ENCODE data around the gene HACD4. TPM values are rescaled to one million over a fixed set of nuclear protein-coding genes. Genes with fewer than 3 reads are reported as not detected.

The HACD4 gene
- total RNA-seq, 2 experiments from 2014 or later = 4.0 to 4.1 TPM

- CTCF ChIA-PET = no interaction called here
- H3K9me3 Mint-ChIP-seq = no peaks in the 10 kb centered on the region
- H3K4me1 Mint-ChIP-seq (ENCODE audit: low read depth) = no peaks in the 10 kb centered on the region
- DNase-seq = no peak
- ATAC-seq = no peak
- POLR2A ChIA-PET = no interaction called here
- H3K27me3 Mint-ChIP-seq = no peaks in the 10 kb centered on the region
- H3K4me3 Mint-ChIP-seq = no peak overlapping the region
- no peaks in the 10 kb centered on the region for H3K36me3 Mint-ChIP-seq (ENCODE audit: low read depth)
- no peak for TF ChIP-seq CTCF (IDR thresholded peaks at IDR 0.05)
- no peak overlapping the region for H3K27ac Mint-ChIP-seq
- intact Hi-C loops (cut with micrococcal nuclease) = no loop called here
Measured at GRCh38 chr9:21053851-21054250, 22.4 kb upstream of the HACD4 start.

DNA sequence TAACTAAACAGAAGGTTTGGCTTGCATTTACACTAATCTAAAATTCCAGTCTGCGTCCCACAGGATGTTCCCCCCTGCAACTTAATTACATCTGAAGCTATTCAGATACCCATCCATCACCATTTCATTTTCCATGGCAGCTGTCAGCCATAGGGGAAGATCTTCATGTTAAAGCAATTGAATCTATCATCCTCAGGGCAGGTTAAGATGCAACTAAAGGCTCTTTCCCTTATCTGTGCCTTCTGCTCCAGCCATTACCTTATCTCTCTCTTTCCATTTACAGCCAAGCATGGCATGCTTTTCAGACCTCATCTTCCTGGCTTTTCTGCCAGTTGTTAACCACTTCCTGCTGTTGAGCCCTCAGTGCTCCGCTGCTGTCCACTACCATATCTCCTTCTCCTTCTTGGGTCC is 15.8 kb upstream of the HACD4 start:
- DNase-seq (no peak), ATAC-seq (no peak)
- ChIA-PET CTCF (interaction anchor here (1.4 kb wide), 1 partner anchor 106 kb away, joined by 3 read pairs; no protein-coding TSS in a partner anchor), POLR2A (no interaction called here)
- no peaks in the 10 kb centered on the region for H3K27me3 Mint-ChIP-seq
- H3K27ac Mint-ChIP-seq = no peak overlapping the region
- no peaks in the 10 kb centered on the region for H3K9me3 Mint-ChIP-seq
- intact Hi-C loops (cut with micrococcal nuclease) = no loop called here
- no peak overlapping the region for H3K4me3 Mint-ChIP-seq
- no peaks in the 10 kb centered on the region for H3K4me1 Mint-ChIP-seq (ENCODE audit: low read depth)
- H3K36me3 Mint-ChIP-seq (ENCODE audit: low read depth) = no peaks in the 10 kb centered on the region
- TF ChIP-seq CTCF (IDR thresholded peaks at IDR 0.05) = no peak

GRCh38 chr9:21043841-21044240 is 12.4 kb upstream of the HACD4 start:
- DNase-seq (no peak), ATAC-seq (no peak)
- Mint-ChIP-seq H3K4me1 (ENCODE audit: low read depth) (peaks cover 8% of the 10 kb centered on the region), H3K36me3 (ENCODE audit: low read depth) (no peaks in the 10 kb centered on the region), H3K9me3 (no peaks in the 10 kb centered on the region), H3K4me3 (no peak overlapping the region), H3K27ac (no peak overlapping the region), H3K27me3 (no peaks in the 10 kb centered on the region)
- ChIA-PET CTCF (no interaction called here), POLR2A (no interaction called here)
- TF ChIP-seq CTCF (IDR thresholded peaks at IDR 0.05) = no peak
- intact Hi-C loops (cut with micrococcal nuclease) = no loop called here

GRCh38 chr9:21042466-21042865 is 11.0 kb upstream of the HACD4 start:
- no peaks in the 10 kb centered on the region for H3K9me3 Mint-ChIP-seq
- peaks cover 8% of the 10 kb centered on the region for H3K4me1 Mint-ChIP-seq (ENCODE audit: low read depth)
- no peak overlapping the region for H3K4me3 Mint-ChIP-seq
- no peak for TF ChIP-seq CTCF (IDR thresholded peaks at IDR 0.05)
- no peaks in the 10 kb centered on the region for H3K36me3 Mint-ChIP-seq (ENCODE audit: low read depth)
- no peak overlapping the region for H3K27ac Mint-ChIP-seq
- DNase-seq (no peak), ATAC-seq (no peak)
- no peaks in the 10 kb centered on the region for H3K27me3 Mint-ChIP-seq
- intact Hi-C loops (cut with micrococcal nuclease) = no loop called here
- POLR2A ChIA-PET = no interaction called here
- CTCF ChIA-PET = no interaction called here

- H3K36me3 Mint-ChIP-seq (ENCODE audit: low read depth) = no peaks in the 10 kb centered on the region
- intact Hi-C loops (cut with micrococcal nuclease) = no loop called here
- peak overlapping the region; percentile 22 for H3K27ac Mint-ChIP-seq
- no peaks in the 10 kb centered on the region for H3K27me3 Mint-ChIP-seq
- ChIA-PET POLR2A (no interaction called here), CTCF (interaction anchor here (1.3 kb wide), 1 partner anchor 72 kb away, joined by 3 read pairs; no protein-coding TSS in a partner anchor)
- DNase-seq (no peak), ATAC-seq (peak; percentile 49)
- H3K4me3 Mint-ChIP-seq = no peak overlapping the region
- no peaks in the 10 kb centered on the region for H3K9me3 Mint-ChIP-seq
- H3K4me1 Mint-ChIP-seq (ENCODE audit: low read depth) = peaks cover 8% of the 10 kb centered on the region
- no peak for TF ChIP-seq CTCF (IDR thresholded peaks at IDR 0.05)
Measured at GRCh38 chr9:21039302-21039701, 7.9 kb upstream of the HACD4 start.

All from activated CD8-positive, alpha-beta T cell treated with anti-CD3 and anti-CD28 coated beads for 36 hours (primary cell).